HCT116 (cell line): ENCODE measurements around the gene L3HYPDH. TPM values are rescaled to one million over a fixed set of nuclear protein-coding genes. Genes with fewer than 3 reads are reported as not detected.

Experiments
- ATAC-seq: fragments of 200-7000 bp; cut with Tn5 transposase; 2 replicates; pipeline ENCODE4 v1.9.1; 2020; ENCODE audit warnings: mild to moderate bottlenecking, moderate library complexity
- BruUV-seq: library from RNA; stranded (reverse); fragments of 400-500 nt; replicated peaks from 2 replicates; lab custom pipeline; 2021; lab: Mats Ljungman, UMichigan
- CTCF ChIA-PET: fragments of 300-600 bp; sonication (Branson Sonifier 250); formaldehyde crosslinking; loops from one replicate; lab custom pipeline; 2021; ENCODE audit warnings: antibody characterized with exemption; lab: Charles Lee
- POLR2A ChIA-PET: fragments of 300-600, 350-600 bp; sonication (Branson Sonifier 250); formaldehyde crosslinking; loops from one replicate; lab custom pipeline; 2021; ENCODE audit warnings: antibody characterized with exemption; lab: Charles Lee
- RAD21 ChIA-PET, 2 experiments: fragments of 300-600 bp; sonication (Branson Sonifier 250); formaldehyde crosslinking; loops; one replicate each; lab custom pipeline; 2023; ENCODE audit warnings: low total read pairs in 2 of 2; ENCODE audit not compliant: uncharacterized antibody in 2 of 2, unreplicated experiment in 2 of 2, low non-redundant PET in 1 of 2; lab: Charles Lee
- DNase-seq: peaks from one replicate; pipeline ENCODE4 v3.0.0-alpha.2; 2010; ENCODE audit warnings: low read depth, low spot score
- H2AFZ ChIP-seq: fragments of 200-600 bp; shearing (Covaris generic), sonication (generic); 2 replicates; pipeline ENCODE4 v1.6.1; 2017; ENCODE audit warnings: low read depth, mixed run types, mixed read lengths, antibody characterized with exemption, low read length; ENCODE audit not compliant: poor library complexity, severe bottlenecking
- H3K27ac ChIP-seq: 2 replicates; pipeline ENCODE4 v1.5.1; 2012; ENCODE audit warnings: low read depth, low read length
- H3K27me3 ChIP-seq: fragments of 200-600 bp; sonication (generic); 2 replicates; pipeline ENCODE4 v1.6.1; 2016; ENCODE audit warnings: mixed run types, low read length, mixed read lengths; ENCODE audit not compliant: insufficient read depth
- H3K36me3 ChIP-seq, 2 experiments: fragments of 200-500 bp in 1 of 2; fragments of 200-600 bp in 1 of 2; sonication (Bioruptor generic) in 1 of 2; sonication (generic) in 1 of 2; 2 replicates each; pipeline versions ENCODE4 v1.5.1 to v1.6.1; 2014 to 2016; ENCODE audit warnings: low read length in 2 of 2, inconsistent platforms in 1 of 2, mixed read lengths in 1 of 2, mixed run types in 1 of 2; ENCODE audit not compliant: insufficient read depth in 2 of 2, control insufficient read depth in 1 of 2
- H3K4me1 ChIP-seq, 2 experiments: fragments of 200-600 bp in 1 of 2; sonication (generic) in 1 of 2; 2 replicates each; pipeline versions ENCODE4 v1.5.1 to v1.6.1; 2012 to 2017; ENCODE audit warnings: low read length in 2 of 2, inconsistent platforms in 1 of 2, mild to moderate bottlenecking in 1 of 2, mixed read lengths in 1 of 2, mixed run types in 1 of 2, moderate library complexity in 1 of 2; ENCODE audit not compliant: insufficient read depth in 2 of 2, control insufficient read depth in 1 of 2
- H3K4me2 ChIP-seq: fragments of 200-600 bp; sonication (generic); 2 replicates; pipeline ENCODE4 v1.6.1; 2017; ENCODE audit warnings: mixed run types, low read length, mixed read lengths
- H3K4me3 ChIP-seq, 2 experiments: fragments of 200-600 bp in 1 of 2; sonication (generic) in 1 of 2; replicated peaks in 1 of 2; 2 replicates each; pipeline ENCODE4 v1.5.1; 2011 to 2016; ENCODE audit warnings: low read length in 2 of 2, control low read depth in 1 of 2, low read depth in 1 of 2, mild to moderate bottlenecking in 1 of 2, mixed read lengths in 1 of 2, mixed run types in 1 of 2
- H3K79me2 ChIP-seq: fragments of 200-600 bp; sonication (generic); 2 replicates; pipeline ENCODE4 v1.6.1; 2017; ENCODE audit warnings: mild to moderate bottlenecking, mixed run types, low read length, moderate library complexity, mixed read lengths; ENCODE audit not compliant: insufficient read depth
- H3K9ac ChIP-seq: fragments of 200-600 bp; sonication (generic); 2 replicates; pipeline ENCODE4 v1.6.1; 2016; ENCODE audit warnings: low read length, mixed read lengths
- H3K9me2 ChIP-seq: fragments of 200-600 bp; sonication (generic), shearing (Covaris generic); 2 replicates; pipeline ENCODE4 v1.6.1; 2017; ENCODE audit warnings: mixed run types, mild to moderate bottlenecking, moderate library complexity; ENCODE audit not compliant: insufficient read depth
- H3K9me3 ChIP-seq, 2 experiments: fragments of 200-500 bp in 1 of 2; fragments of 200-600 bp in 1 of 2; sonication (Bioruptor generic) in 1 of 2; sonication (generic) in 1 of 2; 2 replicates each; pipeline ENCODE4 v1.6.1; 2014 to 2017; ENCODE audit warnings: low read length in 2 of 2, mixed read lengths in 2 of 2, inconsistent platforms in 1 of 2, low read depth in 1 of 2, mild to moderate bottlenecking in 1 of 2, mixed run types in 1 of 2, moderate library complexity in 1 of 2; ENCODE audit not compliant: control insufficient read depth in 1 of 2, insufficient read depth in 1 of 2
- H4K20me1 ChIP-seq: fragments of 200-600 bp; sonication (generic), shearing (Covaris generic); 2 replicates; pipeline ENCODE4 v1.6.1; 2017; ENCODE audit warnings: mixed run types, mild to moderate bottlenecking, moderate library complexity; ENCODE audit not compliant: insufficient read depth
- EGR1 ChIP-seq: IDR thresholded peaks from 2 replicates; pipeline ENCODE4 v1.6.1; 2012; ENCODE audit warnings: low read depth
- EZH2 ChIP-seq: fragments of 200-600 bp; sonication (generic); IDR thresholded peaks from 2 replicates; pipeline ENCODE4 v1.6.1; 2017; ENCODE audit warnings: antibody characterized with exemption, mixed run types
- intact Hi-C: fragments of 100-400 bp; cut with micrococcal nuclease; formaldehyde crosslinking; loops from 2 replicates; pipeline ENCODE4 v1.10.0; 2022
- total RNA-seq: library from RNA; stranded (reverse); gene quantifications from one replicate; pipeline ENCODE4 v1.2.1, GENCODE V29; 2021; ENCODE audit not compliant: unreplicated experiment
- TF ChIP-seq, protein P1 (sequence below): IDR thresholded peaks from 2 replicates; pipeline ENCODE4 v1.6.1; 2012

The L3HYPDH gene
- total RNA-seq, 1 experiment from 2014 or later: 19.5 TPM

- Histone ChIP-seq H3K27ac (no peak overlapping the region), H3K4me1 (no peaks in the 10 kb centered on the region), H3K9ac (no peak overlapping the region), H3K4me2 (no peak overlapping the region), H2AFZ (no peak overlapping the region), H3K36me3 (0 out of 4 replicates have a peak, but pooled peaks cover 2 to 14% of the 10 kb centered on the region in 2 experiments), H3K4me3 (no peak overlapping the region), H4K20me1 (no peaks in the 10 kb centered on the region), H3K79me2 (no peaks in the 10 kb centered on the region), H3K27me3 (no peaks in the 10 kb centered on the region), H3K9me2 (no peaks in the 10 kb centered on the region), H3K9me3 (no peaks in the 10 kb centered on the region)
- ChIA-PET POLR2A (no interaction called here), CTCF (no interaction called here), RAD21 (no interaction called here)
- no TSS peak for BruUV-seq
- intact Hi-C loops: no loop called here
- TF ChIP-seq, protein P1, sequence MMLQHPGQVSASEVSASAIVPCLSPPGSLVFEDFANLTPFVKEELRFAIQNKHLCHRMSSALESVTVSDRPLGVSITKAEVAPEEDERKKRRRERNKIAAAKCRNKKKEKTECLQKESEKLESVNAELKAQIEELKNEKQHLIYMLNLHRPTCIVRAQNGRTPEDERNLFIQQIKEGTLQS: no peak
- no peak for TF ChIP-seq EZH2
- TF ChIP-seq EGR1: no peak
- ATAC-seq (no peak), DNase-seq (no peak)
Observed at GRCh38 chr14:59464486-59465315, 19.5 kb downstream of the L3HYPDH start.

- Histone ChIP-seq H3K4me2 (no peak overlapping the region), H3K4me1 (no peaks in the 10 kb centered on the region), H3K9ac (no peak overlapping the region), H3K9me2 (no peaks in the 10 kb centered on the region), H4K20me1 (no peaks in the 10 kb centered on the region), H3K9me3 (no peaks in the 10 kb centered on the region), H3K79me2 (no peaks in the 10 kb centered on the region), H3K27ac (no peak overlapping the region)
- CTCF ChIA-PET: no interaction called here
- intact Hi-C loops: no loop called here
- ATAC-seq (no peak), DNase-seq (no peak)
- no TSS peak for BruUV-seq
- no peak for TF ChIP-seq EGR1
- TF ChIP-seq, all 23 proteins: peak for 0
- H3K27me3 ChIP-seq: no peaks in the 10 kb centered on the region
- ChIA-PET RAD21 (no interaction called here), POLR2A (no interaction called here)
- no peak overlapping the region for H3K4me3 ChIP-seq
- 0 out of 4 replicates have a peak, but pooled peaks cover 2 to 14% of the 10 kb centered on the region in 2 experiments for H3K36me3 ChIP-seq
- no peak overlapping the region for H2AFZ ChIP-seq
Observed at GRCh38 chr14:59463787-59464485, 20.3 kb downstream of the L3HYPDH start.
